Calu3 (cell line): ENCODE measurements around the gene ABTB2. TPM values are rescaled to one million over a fixed set of nuclear protein-coding genes. Genes with fewer than 3 reads are reported as not detected.

Experiments
- BruUV-seq: library from RNA; stranded (reverse); fragments of 400-500 nt; replicated peaks from 2 replicates; lab custom pipeline; 2021; lab: Mats Ljungman, UMichigan
- CTCF ChIA-PET: fragments of 300-600 bp; sonication (Branson Sonifier 250); formaldehyde crosslinking; loops from one replicate; lab custom pipeline; 2022; ENCODE audit warnings: antibody characterized with exemption; lab: Charles Lee
- DNase-seq: peaks from one replicate; pipeline ENCODE4 v3.0.0; 2022
- H3K27ac Mint-ChIP-seq: one replicate; pipeline ENCODE4 v1.8.0; 2022; ENCODE audit warnings: mixed read lengths; ENCODE audit not compliant: unreplicated experiment
- H3K27me3 Mint-ChIP-seq: one replicate; pipeline ENCODE4 v1.8.0; 2022; ENCODE audit warnings: mixed read lengths; ENCODE audit not compliant: unreplicated experiment
- H3K36me3 Mint-ChIP-seq: one replicate; pipeline ENCODE4 v1.8.0; 2022; ENCODE audit warnings: mild to moderate bottlenecking, moderate library complexity, mixed read lengths; ENCODE audit not compliant: insufficient read depth, unreplicated experiment
- H3K4me1 Mint-ChIP-seq: one replicate; pipeline ENCODE4 v1.8.0; 2022; ENCODE audit warnings: mild to moderate bottlenecking, low read depth, mixed read lengths; ENCODE audit not compliant: unreplicated experiment
- H3K4me3 Mint-ChIP-seq: one replicate; pipeline ENCODE4 v1.8.0; 2022; ENCODE audit warnings: mild to moderate bottlenecking, low read depth, moderate library complexity, mixed read lengths; ENCODE audit not compliant: unreplicated experiment
- H3K9me3 Mint-ChIP-seq: one replicate; pipeline ENCODE4 v1.8.0; 2022; ENCODE audit warnings: low read depth, mixed read lengths; ENCODE audit not compliant: unreplicated experiment
- CTCF ChIP-seq: fragments of 200-600 bp; IDR thresholded peaks from one replicate; pipeline ENCODE4 v1.8.0; 2022; ENCODE audit warnings: antibody characterized with exemption; ENCODE audit not compliant: unreplicated experiment
- intact Hi-C: fragments of 100-400 bp; cut with micrococcal nuclease; formaldehyde crosslinking; loops from one replicate; pipeline ENCODE4 v1.10.0; 2022; ENCODE audit not compliant: unreplicated experiment
- total RNA-seq: library from RNA; stranded (reverse); gene quantifications from 2 replicates; pipeline ENCODE4 v1.2.3, GENCODE V29; 2022

The ABTB2 gene
- total RNA-seq, 1 experiment from 2014 or later, result 24.8 TPM

GRCh38 chr11:34149274-34149673 is 208.5 kb downstream of the ABTB2 start:
- no peak overlapping the region for H3K27ac Mint-ChIP-seq

GRCh38 chr11:34148504-34149165 is 209.2 kb downstream of the ABTB2 start:
- no peaks in the 10 kb centered on the region for H3K4me1 Mint-ChIP-seq

More at GRCh38 chr11:34149274-34149673, 208.5 kb downstream of the ABTB2 start:
- Mint-ChIP-seq H3K27me3 (no peaks in the 10 kb centered on the region), H3K4me3 (no peak overlapping the region), H3K9me3 (no peaks in the 10 kb centered on the region), H3K36me3 (peaks cover 48% of the 10 kb centered on the region), H3K4me1 (no peaks in the 10 kb centered on the region)
- CTCF ChIA-PET, result interaction anchor here (1.6 kb wide), 1 partner anchor 25 kb away, joined by 6 read pairs; no protein-coding TSS in a partner anchor
- no peak for DNase-seq
- no peak for TF ChIP-seq CTCF
- intact Hi-C loops, result no loop called here
- BruUV-seq, result no TSS peak

GRCh38 chr11:34147581-34147980 is 210.2 kb downstream of the ABTB2 start:
- no TSS peak for BruUV-seq
- Mint-ChIP-seq H3K4me3 (no peak overlapping the region), H3K9me3 (no peaks in the 10 kb centered on the region), H3K4me1 (no peaks in the 10 kb centered on the region), H3K27me3 (no peaks in the 10 kb centered on the region), H3K27ac (no peak overlapping the region), H3K36me3 (peaks cover 43% of the 10 kb centered on the region)
- no peak for DNase-seq
- CTCF ChIA-PET, result interaction anchor here (0.6 to 0.8 kb wide), 2 partner anchors 44 to 210 kb away, joined by 3 to 5 read pairs; no protein-coding TSS in a partner anchor
- intact Hi-C loops, result no loop called here
- no peak for TF ChIP-seq CTCF

More at GRCh38 chr11:34148504-34149165, 209.2 kb downstream of the ABTB2 start:
- no peak for DNase-seq
- peaks cover 45% of the 10 kb centered on the region for H3K36me3 Mint-ChIP-seq
- H3K27ac Mint-ChIP-seq, result no peak overlapping the region
- H3K9me3 Mint-ChIP-seq, result no peaks in the 10 kb centered on the region
- no peaks in the 10 kb centered on the region for H3K27me3 Mint-ChIP-seq
- CTCF ChIA-PET, result no interaction called here
- no TSS peak for BruUV-seq
- intact Hi-C loops, result no loop called here
- TF ChIP-seq CTCF, result no peak
- H3K4me3 Mint-ChIP-seq, result no peak overlapping the region

DNA sequence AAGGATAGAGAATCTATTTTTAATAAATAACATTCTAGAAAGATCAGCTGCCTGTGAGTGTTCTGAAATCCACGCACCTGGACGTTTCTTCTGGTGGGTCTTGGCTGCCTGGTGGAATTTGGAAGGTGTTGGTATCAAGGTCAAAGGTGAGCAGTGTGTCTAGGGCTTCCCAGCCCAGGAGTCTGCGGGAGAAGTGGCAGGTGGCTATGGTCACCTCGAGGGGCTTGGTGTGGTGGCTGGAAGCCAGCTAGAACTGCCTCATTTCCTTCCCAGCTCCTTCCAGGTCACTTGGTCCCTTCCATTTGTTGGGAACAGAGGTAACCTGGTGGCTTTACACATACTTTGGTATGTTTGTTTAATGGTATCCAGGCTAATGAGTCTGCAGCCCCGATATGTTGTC is 210.9 kb downstream of the ABTB2 start:
- H3K27me3 Mint-ChIP-seq, result no peaks in the 10 kb centered on the region
- no peak for TF ChIP-seq CTCF
- no TSS peak for BruUV-seq
- H3K4me3 Mint-ChIP-seq, result no peak overlapping the region
- H3K4me1 Mint-ChIP-seq, result no peaks in the 10 kb centered on the region
- no peaks in the 10 kb centered on the region for H3K9me3 Mint-ChIP-seq
- peaks cover 41% of the 10 kb centered on the region for H3K36me3 Mint-ChIP-seq
- no peak for DNase-seq
- no peak overlapping the region for H3K27ac Mint-ChIP-seq
- intact Hi-C loops, result no loop called here
- CTCF ChIA-PET, result interaction anchor here (0.6 kb wide), 1 partner anchor 44 kb away, joined by 5 read pairs; no protein-coding TSS in a partner anchor
